GM23338 (cell line): ENCODE measurements around the gene CACNG7.

Source experiments
- EZH2 ChIP-seq: fragments of 200-600 bp; sonication (generic); IDR thresholded peaks from one replicate; pipeline ENCODE4 v1.8.0; 2017; ENCODE audit warnings: antibody characterized with exemption, mild to moderate bottlenecking, low read depth; ENCODE audit not compliant: unreplicated experiment
- EZH2phosphoT487 ChIP-seq: fragments of 200-600 bp; sonication (generic); IDR thresholded peaks from one replicate; pipeline ENCODE4 v1.8.1; 2018; ENCODE audit warnings: antibody characterized with exemption; ENCODE audit not compliant: unreplicated experiment
- JUNB ChIP-seq: IDR thresholded peaks from one replicate; pipeline ENCODE4 v1.6.1; 2016; ENCODE audit warnings: antibody characterized with exemption; ENCODE audit not compliant: unreplicated experiment
- TF ChIP-seq, protein P1 (sequence below), 2 experiments: fragments of 200-600 bp in 1 of 2; sonication (generic) in 1 of 2; conservative IDR thresholded peaks; 2 replicates each; pipeline versions ENCODE4 v1.5.1 to v1.6.1; 2016 to 2017; ENCODE audit warnings: antibody characterized with exemption in 2 of 2, low read depth in 2 of 2, mild to moderate bottlenecking in 2 of 2, moderate library complexity in 1 of 2
- TF ChIP-seq, protein P2 (sequence below): IDR thresholded peaks from one replicate; pipeline ENCODE4 v1.6.1; 2018; ENCODE audit warnings: antibody characterized with exemption; ENCODE audit not compliant: unreplicated experiment

DNA sequence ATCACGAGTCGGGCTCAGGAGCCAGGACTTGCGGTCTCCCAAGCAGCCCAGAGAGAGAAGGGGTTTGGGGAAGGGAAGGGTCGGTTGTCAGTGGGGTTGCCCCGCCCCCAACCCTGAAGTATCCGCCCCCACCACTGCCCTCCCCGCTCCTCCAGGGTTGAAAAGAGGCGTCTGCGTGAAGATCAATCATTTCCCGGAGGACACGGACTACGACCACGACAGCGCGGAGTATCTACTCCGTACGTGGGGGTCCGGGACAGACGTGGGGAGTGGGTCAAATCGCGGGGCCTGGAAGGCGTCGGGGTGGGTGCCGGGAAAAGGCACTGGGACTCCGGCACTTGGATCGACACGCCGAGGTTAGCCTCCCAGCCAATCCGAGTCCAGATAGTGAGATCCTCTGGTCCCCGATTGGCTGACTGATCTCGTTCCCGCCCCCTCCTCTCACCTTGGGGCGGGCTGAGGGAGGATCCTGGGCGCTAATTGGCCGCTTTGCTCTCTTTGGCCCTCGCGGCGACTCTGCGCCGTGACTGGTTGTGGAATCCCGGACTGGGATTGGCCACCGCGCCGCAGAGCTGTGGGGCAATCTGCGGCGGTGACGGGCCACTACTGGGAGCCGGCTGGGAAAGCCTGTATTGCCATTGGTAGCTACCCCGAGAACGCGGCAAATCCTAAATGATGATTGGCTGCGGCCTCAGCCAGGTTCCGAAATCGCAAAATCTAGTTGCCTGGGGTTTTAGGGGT, 69.1 kb downstream of the CACNG7 start:
- TF ChIP-seq, protein P1, sequence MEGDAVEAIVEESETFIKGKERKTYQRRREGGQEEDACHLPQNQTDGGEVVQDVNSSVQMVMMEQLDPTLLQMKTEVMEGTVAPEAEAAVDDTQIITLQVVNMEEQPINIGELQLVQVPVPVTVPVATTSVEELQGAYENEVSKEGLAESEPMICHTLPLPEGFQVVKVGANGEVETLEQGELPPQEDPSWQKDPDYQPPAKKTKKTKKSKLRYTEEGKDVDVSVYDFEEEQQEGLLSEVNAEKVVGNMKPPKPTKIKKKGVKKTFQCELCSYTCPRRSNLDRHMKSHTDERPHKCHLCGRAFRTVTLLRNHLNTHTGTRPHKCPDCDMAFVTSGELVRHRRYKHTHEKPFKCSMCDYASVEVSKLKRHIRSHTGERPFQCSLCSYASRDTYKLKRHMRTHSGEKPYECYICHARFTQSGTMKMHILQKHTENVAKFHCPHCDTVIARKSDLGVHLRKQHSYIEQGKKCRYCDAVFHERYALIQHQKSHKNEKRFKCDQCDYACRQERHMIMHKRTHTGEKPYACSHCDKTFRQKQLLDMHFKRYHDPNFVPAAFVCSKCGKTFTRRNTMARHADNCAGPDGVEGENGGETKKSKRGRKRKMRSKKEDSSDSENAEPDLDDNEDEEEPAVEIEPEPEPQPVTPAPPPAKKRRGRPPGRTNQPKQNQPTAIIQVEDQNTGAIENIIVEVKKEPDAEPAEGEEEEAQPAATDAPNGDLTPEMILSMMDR (conservative IDR thresholded peaks at IDR 0.05; ENCODE audit: low read depth in 2 of 2), result no peak
- TF ChIP-seq, protein P2, sequence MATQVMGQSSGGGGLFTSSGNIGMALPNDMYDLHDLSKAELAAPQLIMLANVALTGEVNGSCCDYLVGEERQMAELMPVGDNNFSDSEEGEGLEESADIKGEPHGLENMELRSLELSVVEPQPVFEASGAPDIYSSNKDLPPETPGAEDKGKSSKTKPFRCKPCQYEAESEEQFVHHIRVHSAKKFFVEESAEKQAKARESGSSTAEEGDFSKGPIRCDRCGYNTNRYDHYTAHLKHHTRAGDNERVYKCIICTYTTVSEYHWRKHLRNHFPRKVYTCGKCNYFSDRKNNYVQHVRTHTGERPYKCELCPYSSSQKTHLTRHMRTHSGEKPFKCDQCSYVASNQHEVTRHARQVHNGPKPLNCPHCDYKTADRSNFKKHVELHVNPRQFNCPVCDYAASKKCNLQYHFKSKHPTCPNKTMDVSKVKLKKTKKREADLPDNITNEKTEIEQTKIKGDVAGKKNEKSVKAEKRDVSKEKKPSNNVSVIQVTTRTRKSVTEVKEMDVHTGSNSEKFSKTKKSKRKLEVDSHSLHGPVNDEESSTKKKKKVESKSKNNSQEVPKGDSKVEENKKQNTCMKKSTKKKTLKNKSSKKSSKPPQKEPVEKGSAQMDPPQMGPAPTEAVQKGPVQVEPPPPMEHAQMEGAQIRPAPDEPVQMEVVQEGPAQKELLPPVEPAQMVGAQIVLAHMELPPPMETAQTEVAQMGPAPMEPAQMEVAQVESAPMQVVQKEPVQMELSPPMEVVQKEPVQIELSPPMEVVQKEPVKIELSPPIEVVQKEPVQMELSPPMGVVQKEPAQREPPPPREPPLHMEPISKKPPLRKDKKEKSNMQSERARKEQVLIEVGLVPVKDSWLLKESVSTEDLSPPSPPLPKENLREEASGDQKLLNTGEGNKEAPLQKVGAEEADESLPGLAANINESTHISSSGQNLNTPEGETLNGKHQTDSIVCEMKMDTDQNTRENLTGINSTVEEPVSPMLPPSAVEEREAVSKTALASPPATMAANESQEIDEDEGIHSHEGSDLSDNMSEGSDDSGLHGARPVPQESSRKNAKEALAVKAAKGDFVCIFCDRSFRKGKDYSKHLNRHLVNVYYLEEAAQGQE, result no peak
- TF ChIP-seq EZH2phosphoT487, result no peak
- TF ChIP-seq EZH2, result no peak
- TF ChIP-seq JUNB, result no peak
